Muscle layer of duodenum (tissue), 2 donors: ENCODE measurements around the gene YY1AP1.
"Not testable (repeated sequence)": the region's sequence is repeated elsewhere in the genome, so short reads cannot be mapped to it uniquely, and the experiment has no call there.

Experiments used
- H3K27ac ChIP-seq: one replicate; pipeline ENCODE4 v1.7.0; 2013; ENCODE audit warnings: mild to moderate bottlenecking, low read length
- H3K27me3 ChIP-seq: one replicate; pipeline ENCODE4 v1.7.0; 2013; ENCODE audit warnings: low read depth, mild to moderate bottlenecking, control low read depth, low read length
- H3K36me3 ChIP-seq, 2 donors: one replicate each; pipeline ENCODE4 v1.7.0; 2013; ENCODE audit warnings: low read length in 2 of 2, control low read depth in 1 of 2, mild to moderate bottlenecking in 1 of 2; ENCODE audit not compliant: insufficient read depth in 2 of 2, control insufficient read depth in 1 of 2
- H3K4me1 ChIP-seq, 2 donors: one replicate each; pipeline ENCODE4 v1.7.0; 2013; ENCODE audit warnings: low read length in 2 of 2, mild to moderate bottlenecking in 2 of 2, control low read depth in 1 of 2, moderate library complexity in 1 of 2; ENCODE audit not compliant: insufficient read depth in 2 of 2, control insufficient read depth in 1 of 2
- H3K4me3 ChIP-seq, 2 donors: one replicate each; pipeline ENCODE4 v1.7.0; 2013; ENCODE audit warnings: low read length in 2 of 2, low read depth in 1 of 2, mild to moderate bottlenecking in 1 of 2
- H3K9me3 ChIP-seq, 2 donors: one replicate each; pipeline ENCODE4 v1.7.0; 2013; ENCODE audit warnings: low read length in 2 of 2, control low read depth in 1 of 2, mild to moderate bottlenecking in 1 of 2; ENCODE audit not compliant: control insufficient read depth in 1 of 2
- donor health status: healthy.

The YY1AP1 gene

GRCh38 chr1:155694167-155694566 is 5.6 kb upstream of the YY1AP1 start:
- peaks cover 4 to 10% of the 10 kb centered on the region in 2 donors for H3K36me3 ChIP-seq
- no peak overlapping the region for H3K4me3 ChIP-seq
- H3K4me1 ChIP-seq, result peaks cover 0 to 22% of the 10 kb centered on the region in 2 donors
- no peak overlapping the region for H3K27ac ChIP-seq
- H3K9me3 ChIP-seq, result no peaks in the 10 kb centered on the region
- no peaks in the 10 kb centered on the region for H3K27me3 ChIP-seq

DNA sequence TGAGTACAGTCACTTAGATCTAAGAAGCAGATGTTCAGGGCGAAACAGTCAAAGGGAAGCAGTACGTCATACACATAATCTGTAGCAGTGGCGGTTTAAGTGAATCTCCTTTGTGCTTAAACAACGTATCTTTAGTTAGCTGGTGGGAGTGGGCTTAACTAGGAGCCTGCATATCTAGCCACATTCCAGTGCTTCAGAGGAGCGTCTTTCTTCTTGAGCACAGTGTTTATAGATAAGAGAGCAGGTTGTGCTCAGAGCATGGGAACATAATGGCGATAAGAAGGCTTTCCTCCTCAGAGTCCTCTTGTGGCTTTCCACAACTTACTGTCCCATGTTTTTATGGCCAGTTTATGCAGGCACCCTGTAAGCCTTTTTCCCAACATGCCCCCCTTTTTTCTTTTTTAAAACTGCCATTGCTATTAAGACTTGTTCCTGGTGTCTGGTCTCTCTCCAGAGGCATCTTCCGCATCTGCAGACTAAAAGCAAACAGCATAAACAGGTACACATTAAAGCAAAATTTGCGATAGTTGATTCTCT is 3.5 kb upstream of the YY1AP1 start:
- peaks cover 4 to 10% of the 10 kb centered on the region in 2 donors for H3K36me3 ChIP-seq
- H3K27me3 ChIP-seq, result no peaks in the 10 kb centered on the region
- no peak overlapping the region for H3K27ac ChIP-seq
- peaks cover 0 to 22% of the 10 kb centered on the region in 2 donors for H3K4me1 ChIP-seq
- no peaks in the 10 kb centered on the region for H3K9me3 ChIP-seq
- H3K4me3 ChIP-seq, result no peak overlapping the region

GRCh38 chr1:155689081-155689607 is 570 bp upstream of the YY1AP1 start, which contains the start of gene DAP3:
DAP3 (plus strand) TSS chr1:155689091; CDS start chr1:155709780, 20,689 bp downstream.
- H3K9me3 ChIP-seq, H3K36me3 ChIP-seq, H3K27me3 ChIP-seq: not testable (repeated sequence)
- peak within 1 kb of the TSS; percentile 84 for H3K27ac ChIP-seq
- H3K4me3 ChIP-seq, result peak within 1 kb of the TSS; percentile 79 to 91
- H3K4me1 ChIP-seq, result peaks cover 0 to 29% of the 10 kb centered on the region in 2 donors

GRCh38 chr1:155687705-155688323 is 760 bp downstream of the YY1AP1 start:
- not testable (repeated sequence) for H3K27me3 ChIP-seq, H3K9me3 ChIP-seq, H3K36me3 ChIP-seq
- peaks cover 0 to 36% of the 10 kb centered on the region in 2 donors for H3K4me1 ChIP-seq
- H3K4me3 ChIP-seq, result peak overlapping the region; percentile 79 to 91
- peak overlapping the region; percentile 84 for H3K27ac ChIP-seq

GRCh38 chr1:155681776-155682175 is 6.8 kb downstream of the YY1AP1 start:
- no peak overlapping the region for H3K4me3 ChIP-seq
- H3K27me3 ChIP-seq, result no peaks in the 10 kb centered on the region
- peaks cover 0 to 33% of the 10 kb centered on the region in 2 donors for H3K4me1 ChIP-seq
- no peaks in the 10 kb centered on the region for H3K9me3 ChIP-seq
- peaks cover 16 to 24% of the 10 kb centered on the region in 2 donors for H3K36me3 ChIP-seq
- no peak overlapping the region for H3K27ac ChIP-seq

DNA sequence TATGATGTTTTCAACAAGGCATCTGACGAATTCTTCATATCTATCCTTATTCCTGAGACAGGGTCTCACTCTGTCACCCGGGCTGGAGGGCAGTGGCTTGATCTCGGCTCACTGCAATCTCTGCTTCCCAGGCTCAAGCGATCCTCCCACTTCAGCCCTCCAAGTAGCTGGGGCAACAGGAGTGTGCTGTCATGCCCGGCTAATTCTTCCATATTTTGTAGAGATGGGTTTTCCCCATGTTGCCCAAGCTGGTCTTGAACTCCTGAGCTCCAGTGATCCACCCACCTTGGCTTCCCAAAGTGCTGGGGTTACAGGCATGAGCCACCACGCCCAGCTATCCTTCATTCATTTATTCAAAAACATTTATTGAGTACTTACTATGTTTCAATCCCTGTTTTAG is 8.0 kb downstream of the YY1AP1 start:
- no peak overlapping the region for H3K27ac ChIP-seq
- H3K9me3 ChIP-seq, result no peaks in the 10 kb centered on the region
- no peaks in the 10 kb centered on the region for H3K27me3 ChIP-seq
- H3K36me3 ChIP-seq, result peaks cover 26 to 36% of the 10 kb centered on the region in 2 donors
- no peak overlapping the region for H3K4me3 ChIP-seq
- H3K4me1 ChIP-seq, result peaks cover 0 to 24% of the 10 kb centered on the region in 2 donors

DNA sequence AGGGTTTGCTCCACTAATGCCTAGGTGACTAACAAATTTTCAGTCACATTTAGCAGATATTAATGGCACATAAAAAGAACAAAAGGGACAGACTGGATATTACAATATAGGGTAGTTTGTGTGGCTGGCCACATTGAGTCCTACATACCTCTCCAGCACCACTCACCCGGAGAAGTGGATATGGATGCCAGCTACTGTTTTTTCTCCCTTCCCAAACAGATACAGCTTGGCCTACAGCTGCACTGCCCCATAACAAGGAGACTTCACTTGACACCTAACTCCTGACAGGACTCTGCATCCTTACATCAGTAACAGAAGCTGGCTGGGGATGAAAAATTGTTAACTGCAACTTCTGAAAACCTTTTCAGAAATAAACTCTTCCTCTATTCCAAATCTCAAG is 9.6 kb downstream of the YY1AP1 start:
- not testable (repeated sequence) for H3K27ac ChIP-seq, H3K4me3 ChIP-seq, H3K27me3 ChIP-seq, H3K9me3 ChIP-seq
- peaks cover 35 to 48% of the 10 kb centered on the region in 2 donors for H3K36me3 ChIP-seq
- peaks cover 0 to 16% of the 10 kb centered on the region in 2 donors for H3K4me1 ChIP-seq

- peaks cover 40 to 50% of the 10 kb centered on the region in 2 donors for H3K36me3 ChIP-seq
- H3K27me3 ChIP-seq, result no peaks in the 10 kb centered on the region
- peaks cover 0 to 9% of the 10 kb centered on the region in 2 donors for H3K4me1 ChIP-seq
- H3K27ac ChIP-seq, result no peak overlapping the region
- no peaks in the 10 kb centered on the region for H3K9me3 ChIP-seq
- H3K4me3 ChIP-seq, result no peak overlapping the region
These were observed 10.5 kb downstream of the YY1AP1 start for GRCh38 chr1:155678027-155678426.

GRCh38 chr1:155673003-155673402 is 15.6 kb downstream of the YY1AP1 start:
- Histone ChIP-seq H3K4me1 (no peaks in the 10 kb centered on the region), H3K9me3 (no peaks in the 10 kb centered on the region), H3K4me3 (no peak overlapping the region), H3K27ac (no peak overlapping the region), H3K36me3 (peaks cover 77 to 83% of the 10 kb centered on the region in 2 donors), H3K27me3 (no peaks in the 10 kb centered on the region)

GRCh38 chr1:155671750-155672149 is 16.8 kb downstream of the YY1AP1 start:
- no peaks in the 10 kb centered on the region for H3K27me3 ChIP-seq
- peaks cover 69 to 80% of the 10 kb centered on the region in 2 donors for H3K36me3 ChIP-seq
- no peaks in the 10 kb centered on the region for H3K9me3 ChIP-seq
- H3K4me3 ChIP-seq, result no peak overlapping the region
- H3K4me1 ChIP-seq, result no peaks in the 10 kb centered on the region
- no peak overlapping the region for H3K27ac ChIP-seq

DNA sequence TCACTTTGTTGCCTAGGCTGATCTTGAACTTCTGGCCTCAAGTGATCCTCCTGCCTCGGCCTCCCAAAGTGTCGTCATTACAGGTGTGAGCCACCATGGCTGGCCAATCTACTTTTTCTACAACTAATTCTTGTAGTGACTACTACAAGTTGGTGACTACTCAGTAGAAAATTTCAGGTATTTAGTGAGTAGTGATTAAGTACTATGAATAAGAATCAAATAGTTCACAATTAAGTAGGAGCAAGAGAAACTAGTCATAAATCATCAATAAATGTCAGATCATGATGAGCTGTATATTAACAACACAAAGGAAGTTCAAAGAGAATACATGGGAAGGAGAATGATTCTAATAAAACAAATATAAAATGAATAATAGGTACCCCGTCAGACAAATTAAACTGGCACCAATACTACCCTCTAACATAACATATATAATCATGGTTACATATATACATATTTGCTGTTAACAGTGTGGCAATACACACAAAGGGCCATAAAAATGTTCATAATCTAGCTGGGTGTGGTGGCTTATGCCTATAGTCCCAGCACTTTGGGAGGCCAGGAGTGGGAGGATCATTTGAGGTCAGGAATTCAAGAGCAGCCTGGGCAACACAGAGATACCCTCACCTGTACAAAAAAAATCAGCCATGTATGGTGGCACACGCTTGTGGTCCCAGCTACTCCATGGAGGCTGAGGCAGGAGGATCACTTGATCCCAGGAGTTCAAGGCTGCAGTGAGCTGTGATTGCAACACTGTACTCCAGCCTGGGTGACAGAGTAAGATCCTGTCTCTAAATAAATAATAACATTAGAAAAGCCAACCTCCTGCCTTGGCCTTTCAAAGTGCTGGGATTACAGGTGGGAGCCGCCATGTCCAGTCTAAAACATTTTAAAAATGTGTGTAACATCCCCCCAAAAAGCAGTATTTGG is 19.1 kb downstream of the YY1AP1 start:
- no peaks in the 10 kb centered on the region for H3K4me1 ChIP-seq
- H3K4me3 ChIP-seq, result no peak overlapping the region
- H3K9me3 ChIP-seq, result no peaks in the 10 kb centered on the region
- H3K27me3 ChIP-seq, result no peaks in the 10 kb centered on the region
- H3K27ac ChIP-seq, result no peak overlapping the region
- peaks cover 57 to 78% of the 10 kb centered on the region in 2 donors for H3K36me3 ChIP-seq
